Hepatic stellate cell (primary cell): ENCODE measurements around the gene CDK5.

Experiments used
- DNase-seq: peaks from one replicate; pipeline ENCODE4 v3.0.0; 2011; ENCODE audit warnings: low spot score

CDK5 gene

DNA sequence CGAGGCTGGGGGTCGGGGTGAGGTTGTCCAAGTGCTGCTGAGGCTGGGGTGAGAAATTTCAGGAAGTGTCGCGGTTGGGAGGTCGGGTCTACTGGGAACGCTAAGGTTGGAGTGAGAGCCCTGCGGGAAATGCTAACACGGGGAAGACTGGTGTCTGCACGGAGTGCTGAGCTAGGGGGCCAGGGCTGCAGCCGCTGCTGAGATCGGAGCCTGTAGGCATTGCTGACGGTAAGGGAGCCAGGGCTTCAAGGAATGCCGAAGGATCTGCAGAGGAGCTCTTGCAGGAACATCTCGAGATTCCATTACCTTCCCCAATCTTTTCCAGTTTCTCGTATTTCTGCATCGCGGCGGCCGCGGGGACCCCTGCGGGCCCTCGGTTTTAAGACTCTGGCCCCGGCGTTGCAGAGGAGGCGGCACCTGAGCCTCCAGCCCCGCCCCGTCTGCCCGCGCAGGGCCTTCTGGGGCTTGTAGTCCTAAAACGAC lies at the start of gene CDK5:
TSS of gene CDK5 (minus strand) at position 392 of the 483 bp plus-strand sequence. CDS start at position 343, 49 bp downstream.
- peak; percentile 74 for DNase-seq

DNA sequence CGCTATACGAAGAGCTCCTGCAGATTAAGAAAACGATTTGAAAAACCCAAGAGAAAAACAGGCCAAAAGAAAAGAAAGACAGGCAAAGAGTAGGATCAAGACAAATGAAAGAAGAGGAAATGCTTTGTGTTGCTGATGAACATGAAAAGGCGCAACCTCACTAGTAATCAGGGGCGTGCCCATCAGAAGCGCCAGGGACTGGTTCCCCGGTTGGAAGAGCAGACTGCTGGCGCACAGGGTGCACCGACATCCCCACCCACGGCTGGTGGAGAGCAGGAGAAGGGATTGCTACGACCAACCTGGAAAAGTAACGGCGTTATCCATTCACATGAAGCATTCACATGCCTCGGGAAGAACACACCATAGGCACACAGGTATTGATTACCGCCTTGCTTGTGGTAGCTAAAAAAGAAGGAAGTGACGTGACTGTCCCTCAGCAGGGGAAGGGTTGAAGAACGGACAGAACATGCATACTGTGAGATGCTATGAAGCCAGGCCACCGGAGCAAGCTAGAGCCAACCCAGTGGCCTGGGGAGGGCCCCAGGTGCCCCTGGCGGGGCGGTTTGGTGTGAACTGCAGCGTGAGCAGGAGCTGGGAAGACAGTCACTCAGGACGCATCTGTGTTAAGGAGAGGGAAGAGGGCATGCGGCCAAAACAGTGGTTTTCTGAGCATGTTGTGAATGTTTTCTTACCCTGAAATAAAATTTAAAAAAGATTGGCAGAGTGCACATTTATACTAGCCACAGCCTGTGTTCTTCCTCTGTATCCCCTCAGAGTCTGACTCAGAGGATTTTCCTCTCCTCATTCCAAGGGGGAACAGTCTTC lies 46.9 kb upstream of the CDK5 start:
- DNase-seq: no peak

DNA sequence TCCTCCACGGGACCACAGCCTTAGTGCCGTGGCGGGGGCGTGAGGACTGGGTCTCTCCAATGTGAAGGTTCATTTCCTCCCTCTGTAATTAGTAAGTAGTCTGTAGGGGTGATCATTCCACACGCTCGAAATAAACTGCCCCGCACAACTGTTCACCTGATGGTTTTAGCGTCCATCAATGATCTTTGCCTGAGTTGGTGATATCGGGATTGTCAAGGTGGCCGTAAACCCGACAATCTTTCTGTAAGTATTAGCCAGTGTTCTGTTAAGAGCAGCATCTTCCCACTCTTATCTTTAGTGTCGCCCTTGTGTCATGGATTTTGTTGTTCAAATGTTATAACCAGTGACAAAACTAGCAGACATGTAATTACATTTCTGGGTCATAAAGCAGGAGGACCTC lies 46.3 kb upstream of the CDK5 start:
- no peak for DNase-seq

DNA sequence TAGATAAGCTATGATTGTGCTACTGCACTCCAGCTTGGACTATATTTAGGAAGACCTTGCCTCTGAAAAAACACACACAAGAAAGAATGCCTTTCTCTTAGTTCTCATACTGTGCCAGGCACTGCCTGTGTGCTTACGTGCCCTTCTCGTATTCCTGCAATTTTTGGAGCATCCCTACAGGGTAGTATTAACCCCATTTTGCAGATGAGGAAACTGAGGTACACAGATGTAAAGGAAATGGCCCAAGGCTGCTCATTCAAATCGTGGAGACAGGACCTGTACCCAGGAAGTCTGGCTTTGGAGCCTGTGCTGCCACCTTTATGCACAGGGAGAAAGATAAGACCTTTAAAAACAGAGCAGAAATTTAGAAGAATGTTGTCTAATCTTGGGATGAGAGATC lies 45.3 kb upstream of the CDK5 start:
- no peak for DNase-seq

DNA sequence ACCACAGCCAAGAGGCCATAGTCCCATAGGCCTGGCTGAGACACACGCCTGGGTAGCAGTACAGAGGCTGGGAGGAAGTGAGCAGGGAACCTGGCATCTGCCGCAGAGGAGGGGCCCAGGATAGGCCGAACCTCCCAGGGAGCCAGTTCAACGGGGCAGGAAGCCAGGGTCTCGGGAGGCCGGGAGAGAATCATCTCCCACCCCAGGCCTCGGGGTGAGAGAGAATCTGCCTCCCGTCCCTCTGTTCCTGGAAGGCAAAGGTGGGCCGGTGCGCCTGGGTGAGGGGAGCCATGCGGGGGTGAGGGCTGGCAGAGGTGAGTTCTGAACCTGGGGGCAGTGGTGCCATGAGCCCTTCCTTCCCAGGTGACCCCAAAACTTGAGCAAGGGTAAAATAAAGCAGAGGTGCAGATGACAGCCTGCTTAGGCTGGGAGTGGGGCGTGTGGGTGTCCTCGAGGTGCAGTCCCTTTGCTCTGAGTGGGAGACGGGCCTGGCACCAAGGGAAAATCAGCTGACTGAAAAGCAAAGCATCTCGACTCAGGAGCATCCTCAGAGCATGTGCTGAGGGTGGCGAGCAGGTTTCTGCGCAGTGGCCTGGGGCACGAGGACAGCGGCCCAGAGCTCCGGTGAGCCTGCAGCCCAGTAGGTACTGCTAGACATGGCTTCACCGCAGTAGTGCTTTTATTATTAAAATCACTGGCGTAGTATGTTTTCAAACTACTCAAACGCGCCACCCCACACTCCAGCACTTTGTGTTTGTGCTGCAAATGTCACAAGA lies 44.1 kb upstream of the CDK5 start:
- DNase-seq: no peak

DNA sequence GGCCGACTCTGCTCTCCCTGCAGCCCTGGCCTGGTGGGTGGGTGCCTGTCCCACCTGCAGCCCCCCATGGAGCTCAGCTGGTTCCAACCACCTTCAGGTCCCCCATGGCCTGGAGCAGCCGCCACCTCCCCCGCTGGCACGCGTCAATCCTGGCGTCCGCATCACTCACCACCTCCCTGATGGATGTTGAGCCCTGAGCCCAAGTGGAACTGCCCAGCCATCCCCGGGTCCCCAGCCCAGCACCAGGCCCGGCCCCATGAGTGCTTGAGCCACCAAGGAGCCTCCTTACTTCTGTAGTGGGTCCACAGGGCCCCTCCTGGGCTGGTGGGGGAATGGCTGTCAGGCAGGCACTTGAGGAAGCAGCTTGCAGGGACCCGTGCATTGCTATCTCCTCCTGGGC lies 43.2 kb upstream of the CDK5 start:
- DNase-seq: no peak

DNA sequence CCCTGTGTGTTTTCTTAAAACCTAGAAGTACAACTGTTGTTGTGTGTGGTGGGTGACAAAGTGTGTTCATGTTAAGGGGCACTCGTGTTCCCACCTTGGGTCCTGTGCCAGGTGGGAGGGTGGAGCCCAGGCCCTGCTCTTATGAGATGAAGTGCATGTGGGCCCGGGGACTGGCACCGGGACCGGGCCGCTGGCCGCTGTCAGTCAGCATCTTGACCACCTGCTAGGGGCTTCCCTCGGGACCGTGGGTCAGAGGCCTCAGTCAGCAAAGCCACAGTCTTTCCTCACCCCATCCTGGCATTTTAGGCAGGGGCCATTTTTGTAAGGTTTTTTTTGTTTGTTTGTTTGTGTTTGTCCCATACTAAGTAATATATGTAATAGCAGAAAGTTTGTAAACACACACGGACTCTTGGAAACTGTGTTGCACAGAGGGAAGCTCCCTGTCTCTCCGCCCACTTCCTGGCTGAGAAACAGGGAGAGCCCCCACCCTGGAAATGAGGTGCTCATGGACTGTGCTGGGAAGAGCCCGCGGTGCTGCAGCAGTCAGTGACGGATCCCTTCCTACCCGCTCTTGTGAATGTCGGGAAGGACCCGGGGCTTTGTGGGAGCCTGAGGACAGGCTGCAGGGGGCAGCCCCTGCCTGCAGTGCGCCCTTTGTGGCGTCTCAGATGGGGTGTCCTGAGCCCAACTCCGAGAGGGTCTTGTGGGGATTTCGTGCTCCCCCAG lies 42.0 kb upstream of the CDK5 start:
- no peak for DNase-seq

DNA sequence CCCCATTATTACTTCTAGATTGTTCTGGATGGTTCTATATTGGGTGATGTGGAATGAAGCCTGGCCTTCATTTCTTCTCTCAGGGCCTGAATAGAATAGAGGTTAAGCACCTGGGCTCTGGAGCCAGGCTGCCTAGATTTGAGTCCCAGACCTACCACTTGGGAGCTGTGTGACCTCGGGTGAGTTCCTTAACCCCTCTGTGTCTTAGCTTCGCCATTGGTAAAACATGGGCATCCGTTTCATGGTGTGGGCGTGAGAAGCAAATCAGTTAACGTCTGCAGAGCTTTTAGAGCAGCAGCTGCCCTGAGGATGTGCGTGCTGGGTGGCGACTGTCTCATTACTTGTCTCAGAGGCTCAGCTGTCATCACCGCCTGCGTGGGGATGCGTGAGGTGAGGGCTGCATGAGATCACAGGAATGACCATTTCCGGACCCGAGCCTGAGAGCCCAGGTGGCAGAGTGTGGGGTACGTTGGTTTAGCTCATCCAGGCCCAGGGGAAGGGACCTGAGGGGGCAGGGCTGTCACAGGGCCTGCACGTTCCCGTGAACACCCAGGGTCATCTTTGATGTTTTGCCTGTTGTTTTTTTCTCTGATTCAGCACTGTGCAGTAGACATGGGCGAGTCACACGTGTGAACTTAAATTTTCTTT lies 38.3 kb upstream of the CDK5 start:
- DNase-seq: no peak

DNA sequence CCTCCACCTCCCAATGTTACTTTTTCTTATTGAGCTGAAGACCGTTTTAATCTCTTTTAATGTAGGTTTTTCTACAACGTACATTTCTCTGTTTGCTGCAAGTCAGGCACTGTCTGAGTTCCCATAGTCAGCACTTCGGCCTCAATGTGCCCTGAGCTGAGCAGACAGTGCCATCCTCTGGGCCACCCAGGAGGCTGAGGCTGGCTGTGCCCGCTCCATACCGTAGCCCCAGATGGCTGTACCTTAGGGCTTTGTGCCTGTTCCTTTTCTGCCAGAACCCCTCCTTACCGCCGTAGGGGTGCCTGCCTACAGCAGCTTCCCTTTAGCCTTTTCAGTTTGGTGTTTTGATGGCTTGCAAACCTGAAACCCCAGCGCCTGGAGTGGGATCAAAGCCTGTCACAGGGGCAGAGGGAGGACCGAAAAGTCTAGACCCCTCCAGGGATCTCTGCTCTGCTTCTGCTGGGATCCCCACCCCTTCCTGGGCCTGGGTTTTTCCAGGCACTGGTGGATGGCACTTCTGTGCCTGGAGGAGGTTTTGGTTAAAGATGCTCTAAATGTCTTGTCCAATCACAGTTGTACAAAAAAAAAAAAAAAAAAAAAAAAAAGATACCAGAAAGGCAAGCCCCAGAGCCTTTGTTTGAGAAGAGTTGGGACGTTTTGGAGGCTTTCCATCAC lies 37.6 kb upstream of the CDK5 start:
- DNase-seq: no peak

DNA sequence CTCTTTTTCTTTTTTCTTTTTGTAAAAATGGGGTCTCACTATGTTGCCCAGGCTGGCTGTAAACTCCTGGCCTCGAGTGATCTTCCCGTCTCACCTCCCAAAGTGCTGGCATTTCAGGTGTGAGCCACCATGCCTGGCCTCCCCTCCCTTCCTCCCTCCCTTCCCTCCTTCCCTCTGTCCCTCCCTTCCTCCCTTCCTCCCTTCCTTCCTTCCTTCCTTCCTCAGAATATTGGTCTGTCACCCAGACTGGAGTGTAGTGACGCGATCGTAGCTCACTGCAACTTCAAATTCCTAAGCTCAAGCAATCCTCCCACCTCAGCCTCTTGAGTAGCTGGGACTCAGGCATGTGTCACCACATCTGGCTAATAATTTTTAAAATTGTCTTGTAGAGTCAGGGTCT lies 37.0 kb upstream of the CDK5 start:
- DNase-seq: no peak

DNA sequence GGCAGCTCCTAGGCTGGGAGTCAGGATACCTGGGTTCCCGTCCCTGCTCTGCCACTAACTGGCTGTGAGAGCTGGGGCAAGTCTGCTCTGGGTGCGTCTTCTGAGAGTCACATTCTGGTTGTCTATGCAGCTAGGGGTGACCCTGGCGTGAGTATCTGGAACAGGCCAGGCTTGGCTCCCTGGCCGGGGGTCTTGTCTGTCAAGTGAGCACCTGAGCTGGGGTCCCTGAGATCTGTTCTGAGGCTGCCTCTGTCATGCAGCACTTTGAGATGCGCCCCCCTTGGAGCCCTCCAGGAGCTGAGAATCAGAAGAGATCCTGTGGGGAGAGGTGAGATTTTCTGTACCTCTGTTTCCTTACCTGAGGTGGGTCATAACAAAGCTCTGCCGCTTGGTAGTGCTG lies 36.1 kb upstream of the CDK5 start:
- DNase-seq: no peak

DNA sequence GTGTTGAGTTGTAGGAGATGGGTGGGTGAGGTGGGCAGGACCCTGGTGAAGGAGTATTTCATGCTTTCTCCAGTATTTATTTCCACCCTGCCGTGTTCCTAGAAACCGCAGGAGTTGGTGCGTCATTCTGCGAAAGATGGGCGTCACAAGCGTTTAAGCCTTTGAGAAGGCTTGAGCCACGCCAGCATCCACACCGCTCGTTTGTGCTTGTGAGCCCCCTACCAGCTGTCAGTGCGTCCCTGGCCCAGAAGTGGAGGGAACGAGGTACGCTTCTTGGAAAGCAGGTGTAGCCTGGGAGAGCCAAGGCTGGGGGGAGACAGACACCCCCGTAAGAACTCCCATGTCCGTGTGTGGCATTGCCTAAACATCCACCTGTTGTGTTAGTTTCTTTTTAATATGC lies 34.3 kb upstream of the CDK5 start:
- no peak for DNase-seq

DNA sequence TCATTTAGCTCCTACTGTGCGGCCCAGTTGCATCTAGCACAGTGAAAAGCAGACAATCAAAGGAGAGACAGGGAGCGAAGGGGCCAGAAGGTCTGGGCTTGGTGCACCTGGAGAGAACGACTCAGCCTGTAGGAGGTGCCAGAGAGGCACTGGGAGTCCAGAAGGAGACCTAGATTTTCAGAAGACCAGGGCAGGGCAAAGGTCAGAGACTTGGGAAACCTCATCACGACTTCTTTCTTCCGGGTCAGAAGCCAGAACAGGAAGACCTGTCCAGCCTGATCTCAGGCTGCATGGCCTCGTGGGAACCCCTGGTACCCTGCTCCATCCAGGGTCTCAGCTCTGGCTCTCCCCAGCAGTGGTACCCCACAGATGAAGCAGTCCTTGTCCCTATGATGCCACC lies 33.7 kb upstream of the CDK5 start:
- no peak for DNase-seq

DNA sequence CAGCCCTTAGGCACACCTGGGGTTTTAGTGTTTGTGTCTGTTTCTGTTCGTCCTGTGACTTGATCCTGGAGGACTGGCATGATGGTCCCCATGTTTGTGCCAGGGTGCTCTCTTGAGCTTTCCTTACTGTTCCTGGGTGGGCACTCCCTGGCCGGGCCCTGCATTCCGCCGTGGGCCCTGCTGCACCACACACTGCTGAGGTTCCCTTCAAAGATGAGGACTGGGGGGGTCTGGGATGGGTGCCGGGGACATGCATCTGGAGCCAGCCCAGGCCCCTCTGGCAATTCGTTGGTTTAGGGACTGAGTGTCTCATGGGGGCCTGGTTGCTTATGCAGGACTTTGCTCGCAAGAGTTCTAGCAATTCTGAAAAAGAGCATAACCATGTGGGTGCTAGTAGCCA lies 33.3 kb upstream of the CDK5 start:
- DNase-seq: no peak

DNA sequence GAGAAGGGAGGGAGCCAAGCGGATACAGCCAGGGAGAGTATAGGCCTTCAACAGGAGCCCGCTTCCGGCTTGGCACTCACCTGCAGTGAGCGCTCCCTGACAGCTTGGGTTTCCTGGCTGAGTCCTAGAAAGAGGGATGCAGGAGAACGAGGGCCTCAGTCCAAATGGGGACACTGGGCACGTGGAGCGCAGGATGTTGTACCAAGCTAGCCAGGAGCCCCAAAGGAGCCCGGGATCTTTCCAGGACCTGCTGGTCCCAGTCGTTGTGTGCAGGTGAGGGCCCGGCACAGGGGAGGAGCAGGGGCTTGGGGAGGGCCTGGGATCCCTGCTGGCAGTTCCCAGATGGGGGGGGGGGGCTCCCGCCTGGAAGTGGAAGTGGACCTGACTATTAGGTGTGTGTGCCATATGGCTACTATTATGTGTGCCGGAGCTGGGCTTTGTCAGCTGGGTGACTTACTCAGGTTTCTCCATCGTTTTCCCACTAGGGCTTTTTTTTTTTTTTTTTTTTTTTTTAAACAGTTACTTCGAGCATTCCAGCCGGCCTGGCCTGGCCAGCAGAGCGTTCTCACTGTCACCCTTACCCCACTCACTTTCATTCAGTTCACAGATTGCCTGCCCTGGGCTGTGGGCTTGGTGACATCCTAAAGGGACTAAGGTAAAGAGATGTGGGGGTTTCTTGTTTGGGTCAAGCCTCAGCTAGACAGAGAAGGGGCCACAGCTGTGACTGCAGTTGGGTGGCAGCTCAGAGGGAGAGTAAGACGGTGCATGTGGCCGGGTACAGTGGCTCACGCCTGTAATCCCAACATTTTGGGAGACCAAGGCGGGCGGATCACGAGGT lies 32.4 kb upstream of the CDK5 start:
- no peak for DNase-seq

DNA sequence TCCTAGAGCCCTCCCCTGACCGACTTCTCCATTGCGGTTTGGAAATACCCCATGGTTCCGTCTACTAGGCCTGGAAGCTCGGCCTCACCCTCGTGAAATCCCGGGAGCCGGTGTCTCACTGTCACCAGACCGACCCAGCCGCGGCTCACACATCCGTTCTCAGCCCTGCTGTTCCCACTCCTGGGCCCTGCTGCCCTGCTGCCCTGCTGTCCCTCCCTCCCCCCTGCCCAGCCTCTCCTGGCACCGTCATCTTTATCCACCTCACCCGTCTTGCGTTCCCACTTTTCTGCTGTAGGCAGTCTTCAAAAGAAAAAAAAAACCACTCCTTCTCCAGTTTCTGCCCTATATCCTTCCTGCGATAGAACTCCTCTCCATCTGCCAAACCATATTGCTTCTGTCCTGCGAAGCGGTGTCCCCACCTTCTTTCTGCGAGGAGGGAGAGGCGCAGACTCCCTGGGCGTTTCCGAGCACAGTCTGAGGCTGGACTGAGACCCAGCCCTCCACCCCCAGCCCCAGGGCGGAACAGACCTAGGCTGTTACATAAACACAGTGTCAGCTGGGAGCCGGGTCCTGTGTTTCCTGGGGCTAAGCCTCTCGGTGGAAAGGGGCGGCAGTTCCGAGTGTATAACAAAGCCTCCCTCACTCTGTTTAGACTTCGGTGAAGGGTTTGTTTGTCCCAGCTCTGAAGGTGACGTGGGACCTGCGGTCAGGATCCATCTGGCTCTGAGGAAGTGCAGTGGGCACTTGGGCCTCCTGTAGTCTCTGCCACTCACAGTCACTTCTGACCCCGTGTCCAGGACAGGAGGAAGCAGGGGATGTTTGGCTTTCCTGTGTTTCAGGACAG lies 31.4 kb upstream of the CDK5 start:
- peak; percentile 50 for DNase-seq

DNA sequence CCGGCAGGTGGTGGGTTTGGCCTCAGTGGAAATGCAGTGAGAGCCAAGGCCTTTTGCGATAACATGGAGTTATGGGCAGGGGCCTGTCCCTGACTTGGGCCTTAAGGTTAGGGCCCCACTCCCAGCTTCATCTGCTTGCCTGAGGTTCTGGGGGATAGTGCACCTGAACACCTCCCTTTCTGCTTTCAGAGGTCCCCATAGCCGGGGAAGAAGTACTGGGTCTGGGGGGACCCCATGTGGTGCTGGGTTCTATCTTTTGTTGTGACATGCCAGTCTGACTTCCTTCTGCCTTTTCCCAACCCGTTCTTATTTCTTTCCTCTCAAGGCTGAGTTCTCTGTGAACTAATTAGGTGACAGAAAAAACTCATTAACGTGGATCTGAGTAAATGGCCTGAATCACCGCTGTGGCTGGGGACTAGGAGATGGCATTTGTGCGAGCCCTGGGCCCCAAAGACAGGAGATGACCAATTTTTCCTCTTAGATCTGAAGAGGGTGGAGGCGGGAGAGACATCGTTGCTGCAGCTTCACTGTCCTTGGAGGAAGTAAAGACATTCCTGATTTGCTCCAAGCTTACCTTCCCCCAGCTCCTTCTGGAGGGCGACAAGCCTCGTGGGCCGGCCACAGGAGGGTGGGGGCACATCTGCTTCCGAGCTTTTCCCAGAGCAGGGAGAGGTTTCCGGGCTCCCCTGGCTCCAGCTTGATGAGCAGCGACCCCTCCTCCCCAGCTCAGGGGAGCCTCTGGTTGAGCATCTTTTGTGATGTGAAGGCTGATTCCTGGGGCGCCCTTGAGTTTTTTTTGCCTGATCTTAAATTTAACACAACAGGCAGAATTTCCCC lies 30.5 kb upstream of the CDK5 start:
- no peak for DNase-seq

DNA sequence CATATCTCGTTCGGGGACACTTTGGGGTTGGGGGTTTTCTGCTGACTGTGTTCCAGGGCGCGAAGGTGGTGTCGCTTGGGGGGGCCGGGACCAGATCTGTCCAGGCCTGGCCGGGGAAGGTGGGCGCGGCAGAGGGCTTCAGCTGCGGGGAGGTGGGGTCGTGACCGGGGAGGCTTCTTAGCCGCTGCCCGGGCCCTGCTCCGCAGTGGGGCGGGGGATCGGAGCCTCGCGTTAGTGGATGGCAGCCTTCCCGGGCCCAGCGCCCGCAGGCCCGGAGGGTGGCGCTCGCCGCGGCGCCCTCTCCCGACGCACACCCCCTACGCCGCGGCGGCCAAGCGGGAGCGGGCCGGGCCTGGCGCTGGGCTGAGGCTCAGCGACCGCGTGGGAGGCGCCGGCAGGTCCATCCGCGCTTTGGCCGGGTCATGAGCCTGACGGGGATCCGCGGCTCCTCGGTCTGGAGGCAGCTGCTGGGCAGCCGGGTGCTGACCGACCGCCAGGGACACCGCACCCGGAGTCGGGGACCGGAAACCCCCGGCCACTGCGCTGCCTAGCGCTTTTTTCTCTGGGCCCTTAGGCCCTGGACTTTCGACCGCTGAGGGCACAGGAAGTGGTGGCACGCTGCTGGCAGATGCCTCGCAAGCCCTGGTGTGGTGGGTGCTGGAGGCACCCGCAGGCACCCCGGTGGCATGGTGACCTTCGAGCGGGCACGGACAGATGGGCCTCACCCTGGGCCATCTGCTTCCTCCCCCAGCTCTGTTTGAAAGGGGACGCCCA lies 29.7 kb upstream of the CDK5 start:
- peak; percentile 79 for DNase-seq
